ENCODE data around the gene CYSTM1. TPM values are rescaled to one million over a fixed set of nuclear protein-coding genes. Genes with fewer than 3 reads are reported as not detected.
A peak's percentile ranks its signal among the peaks of the same experiment; 100 is the strongest.

CYSTM1 gene
- total RNA-seq, 1 experiment from 2014 or later = 43.3 TPM

DNA sequence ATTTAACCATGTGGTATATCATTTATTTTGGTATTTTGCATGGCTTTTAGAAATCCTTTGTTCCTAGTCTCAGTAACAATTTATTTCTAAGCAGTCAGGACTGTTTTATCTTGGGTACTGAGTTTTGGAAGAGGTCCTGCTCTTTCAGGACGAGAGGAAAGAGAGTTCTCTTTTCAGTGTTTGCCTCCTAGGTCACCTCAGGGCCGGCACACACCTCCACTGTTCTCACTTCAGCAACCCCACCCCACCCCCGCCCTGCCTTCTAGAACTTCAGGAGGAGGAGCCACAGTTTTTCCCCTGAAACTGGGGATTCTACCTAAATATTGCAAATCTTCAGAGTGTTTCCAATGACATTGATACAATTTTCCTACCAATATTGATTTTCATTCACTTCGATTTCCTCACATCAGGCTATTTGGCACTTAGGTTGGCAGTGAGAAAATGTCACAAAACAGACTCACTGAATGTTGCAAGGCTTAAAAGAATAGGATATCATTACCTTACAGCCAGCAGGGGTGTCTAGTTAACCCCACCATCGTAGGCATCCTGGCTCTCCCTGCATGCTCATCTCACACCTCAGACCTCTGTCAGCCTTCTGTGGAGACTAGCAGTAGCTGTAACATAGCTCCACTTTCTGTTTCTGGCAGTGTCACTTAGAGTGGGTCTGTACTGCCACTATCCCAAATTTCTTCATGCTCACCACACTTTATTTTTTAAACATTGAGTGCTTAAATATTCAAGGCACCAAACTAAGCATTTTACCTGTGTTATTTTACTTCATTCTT is 43.8 kb upstream of the CYSTM1 start:
- Histone ChIP-seq H3F3A (ENCODE audit: low read length, unreplicated experiment) (no peaks in the 10 kb centered on the region), H3K36me3 (ENCODE audit: low read depth, low read length) (no peaks in the 10 kb centered on the region), H3K27me3 (ENCODE audit: low read length) (no peaks in the 10 kb centered on the region), H3K4me3 (ENCODE audit: low read length) (no peak overlapping the region), H3K9me3 (ENCODE audit: low read length) (no peaks in the 10 kb centered on the region), H3K79me2 (ENCODE audit: low read length) (0 out of 2 replicates have a peak, but pooled peaks cover 8% of the 10 kb centered on the region), H3K27ac (ENCODE audit: low read length) (peak overlapping the region; percentile 50), H3K4me2 (ENCODE audit: low read length) (peak overlapping the region; percentile 58), H3K9ac (ENCODE audit: low read length) (no peak overlapping the region), H3K9me2 (replicated peaks; ENCODE audit: low read length) (no peaks in the 10 kb centered on the region), H2AFZ (ENCODE audit: low read length) (0 out of 2 replicates have a peak overlapping the region, but pooled peaks have one; percentile 43), H4K20me1 (ENCODE audit: low read length) (no peaks in the 10 kb centered on the region), H3K4me1 (ENCODE audit: insufficient read depth, low read length) (peaks cover 16% of the 10 kb centered on the region)
- ChIA-PET CTCF (interaction anchor here (0.9 to 1.4 kb wide), 5 partner anchors 8 to 55 kb away, joined by 3 to 8 read pairs (median 5); no protein-coding TSS in a partner anchor), POLR2A (ENCODE audit: unreplicated experiment) (interaction anchor here (0.6 kb wide), 1 partner anchor 131 kb away, joined by 5 read pairs; no protein-coding TSS in a partner anchor)
- intact Hi-C loops (cut with micrococcal nuclease) = no loop called here
- no TSS peak for BruUV-seq (replicated peaks)
- TF ChIP-seq EZH2phosphoT487 (IDR thresholded peaks at IDR 0.05; ENCODE audit: borderline replicate concordance, low read length) = no peak
- TF ChIP-seq EZH2 (IDR thresholded peaks at IDR 0.05; ENCODE audit: low read length, unreplicated experiment) = no peak
- TF ChIP-seq, protein P1, sequence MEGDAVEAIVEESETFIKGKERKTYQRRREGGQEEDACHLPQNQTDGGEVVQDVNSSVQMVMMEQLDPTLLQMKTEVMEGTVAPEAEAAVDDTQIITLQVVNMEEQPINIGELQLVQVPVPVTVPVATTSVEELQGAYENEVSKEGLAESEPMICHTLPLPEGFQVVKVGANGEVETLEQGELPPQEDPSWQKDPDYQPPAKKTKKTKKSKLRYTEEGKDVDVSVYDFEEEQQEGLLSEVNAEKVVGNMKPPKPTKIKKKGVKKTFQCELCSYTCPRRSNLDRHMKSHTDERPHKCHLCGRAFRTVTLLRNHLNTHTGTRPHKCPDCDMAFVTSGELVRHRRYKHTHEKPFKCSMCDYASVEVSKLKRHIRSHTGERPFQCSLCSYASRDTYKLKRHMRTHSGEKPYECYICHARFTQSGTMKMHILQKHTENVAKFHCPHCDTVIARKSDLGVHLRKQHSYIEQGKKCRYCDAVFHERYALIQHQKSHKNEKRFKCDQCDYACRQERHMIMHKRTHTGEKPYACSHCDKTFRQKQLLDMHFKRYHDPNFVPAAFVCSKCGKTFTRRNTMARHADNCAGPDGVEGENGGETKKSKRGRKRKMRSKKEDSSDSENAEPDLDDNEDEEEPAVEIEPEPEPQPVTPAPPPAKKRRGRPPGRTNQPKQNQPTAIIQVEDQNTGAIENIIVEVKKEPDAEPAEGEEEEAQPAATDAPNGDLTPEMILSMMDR (conservative IDR thresholded peaks at IDR 0.05; ENCODE audit: low read depth, low read length) = no peak
- ATAC-seq (peak; percentile 4), DNase-seq (no peak)

DNA sequence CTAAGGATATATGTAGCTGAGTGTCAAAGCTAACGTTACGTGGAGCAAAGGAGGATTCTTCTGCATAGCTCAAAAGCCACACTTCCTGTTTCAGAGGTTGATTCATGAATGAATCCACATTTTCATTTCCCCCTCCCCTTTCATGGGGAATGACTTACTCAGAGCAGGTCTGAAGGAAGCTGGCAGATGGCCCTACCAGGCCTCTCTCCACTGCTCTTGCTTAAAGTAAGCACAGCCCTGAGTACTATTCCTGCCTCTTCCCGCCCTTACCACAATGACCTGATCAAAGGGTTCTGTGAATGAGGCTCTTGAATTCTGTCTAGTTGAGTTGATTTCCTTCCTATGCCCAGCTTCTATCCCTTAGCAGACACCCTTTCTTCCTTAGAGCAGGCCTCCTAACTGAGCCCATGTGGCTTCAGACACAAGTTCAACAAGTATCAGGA is 43.0 kb upstream of the CYSTM1 start:
- Histone ChIP-seq H3K9me3 (ENCODE audit: low read length) (no peaks in the 10 kb centered on the region), H3K36me3 (ENCODE audit: low read depth, low read length) (no peaks in the 10 kb centered on the region), H3K4me1 (ENCODE audit: insufficient read depth, low read length) (peaks cover 16% of the 10 kb centered on the region), H3K4me3 (ENCODE audit: low read length) (no peak overlapping the region), H3K4me2 (ENCODE audit: low read length) (peak overlapping the region; percentile 58), H3K27me3 (ENCODE audit: low read length) (no peaks in the 10 kb centered on the region), H2AFZ (ENCODE audit: low read length) (peak overlapping the region; percentile 43), H3F3A (ENCODE audit: low read length, unreplicated experiment) (no peaks in the 10 kb centered on the region), H3K27ac (ENCODE audit: low read length) (peak overlapping the region; percentile 50), H3K9ac (ENCODE audit: low read length) (no peak overlapping the region; the same call in 1 of the 2 replicates), H4K20me1 (ENCODE audit: low read length) (no peaks in the 10 kb centered on the region), H3K79me2 (ENCODE audit: low read length) (0 out of 2 replicates have a peak, but pooled peaks cover 3% of the 10 kb centered on the region), H3K9me2 (replicated peaks; ENCODE audit: low read length) (no peaks in the 10 kb centered on the region)
- ChIA-PET CTCF (interaction anchor here (0.6 to 1.4 kb wide), 6 partner anchors 9 to 56 kb away, joined by 3 to 8 read pairs (median 4); no protein-coding TSS in a partner anchor), POLR2A (ENCODE audit: unreplicated experiment) (interaction anchor here (0.6 to 0.7 kb wide), 2 partner anchors 11 to 130 kb away, joined by 3 to 5 read pairs; no protein-coding TSS in a partner anchor)
- BruUV-seq (replicated peaks) = no TSS peak
- DNase-seq (peak; percentile 96), ATAC-seq (peak; percentile 98)
- intact Hi-C loops (cut with micrococcal nuclease) = no loop called here
- TF ChIP-seq EZH2 (IDR thresholded peaks at IDR 0.05; ENCODE audit: low read length, unreplicated experiment) (no peak), EZH2phosphoT487 (IDR thresholded peaks at IDR 0.05; ENCODE audit: borderline replicate concordance, low read length) (no peak)
- TF ChIP-seq, protein P1 (conservative IDR thresholded peaks at IDR 0.05; ENCODE audit: low read depth, low read length) = no peak
